K562 (cell line): ENCODE measurements around the gene GTF3C4. TPM values are rescaled to one million over a fixed set of nuclear protein-coding genes. Genes with fewer than 3 reads are reported as not detected.

Source experiments
- ATAC-seq: fragments of 200-7000 bp; cut with Tn5 transposase; 3 replicates; pipeline ENCODE4 v1.9.1; 2020; ENCODE audit warnings: moderate library complexity
- Bru-seq: library from RNA; stranded (reverse); fragments of 400-500 nt; gene quantifications from one replicate; lab custom pipeline; 2021; lab: Mats Ljungman, UMichigan
- BruChase-seq, 2 experiments: library from RNA; stranded (reverse); fragments of 400-500 nt; gene quantifications; one replicate each; lab custom pipeline; 2021; lab: Mats Ljungman, UMichigan
- BruUV-seq: library from RNA; stranded (reverse); fragments of 400-500 nt; replicated peaks from 2 replicates; lab custom pipeline; 2021; lab: Mats Ljungman, UMichigan
- CTCF ChIA-PET: fragments of 300-600 bp; formaldehyde crosslinking; extraction: SDS; loops from one replicate; lab custom pipeline; 2021; ENCODE audit warnings: low intra/inter-chr PET ratio; lab: Yijun Ruan, JAX
- POLR2A ChIA-PET: fragments of 300-600, 350-650 bp; sonication (Branson Sonifier 250); formaldehyde crosslinking; extraction: SDS; loops from one replicate; lab custom pipeline; 2021; ENCODE audit warnings: antibody characterized with exemption, inconsistent platforms; lab: Yijun Ruan, JAX
- DNase-seq, 4 experiments: peaks; one replicate each; pipeline versions ENCODE4 v3.0.0 to v3.0.0-alpha.2; 2011 to 2018; ENCODE audit warnings: low spot score in 3 of 4, mixed read lengths in 3 of 4; ENCODE audit errors: extremely low read depth in 1 of 4
- FAIRE-seq: peaks from 2 replicates; lab custom pipeline; 2011; peaks lifted over from hg19 to GRCh38; lab: Jason Lieb, UNC
- H2AFZ ChIP-seq: 2 replicates; pipeline ENCODE4 v1.6.0; 2011; ENCODE audit warnings: low read depth, low read length, control low read depth, inconsistent platforms
- H3K27ac ChIP-seq: fragments of 200-600 bp; 3 replicates; pipeline ENCODE4 v1.8.0; 2011; ENCODE audit warnings: low read depth, mild to moderate bottlenecking, control low read depth, inconsistent platforms, low read length, moderate library complexity, mixed read lengths; ENCODE audit errors: extremely low read depth
- H3K27me3 ChIP-seq, 2 experiments: fragments of 300-600 bp in 1 of 2; 2 replicates in 1 of 2; 3 replicates in 1 of 2; pipeline versions ENCODE4 v1.6.0 to v1.8.0; 2011; ENCODE audit warnings: inconsistent platforms in 2 of 2, low read length in 2 of 2, mild to moderate bottlenecking in 1 of 2, mixed read lengths in 1 of 2, moderate library complexity in 1 of 2; ENCODE audit not compliant: control insufficient read depth in 2 of 2, insufficient read depth in 2 of 2
- H3K36me3 ChIP-seq: fragments of 300-600 bp; 3 replicates; pipeline ENCODE4 v1.8.0; 2011; ENCODE audit warnings: mild to moderate bottlenecking, low read length, inconsistent platforms; ENCODE audit not compliant: control insufficient read depth, insufficient read depth
- H3K4me1 ChIP-seq, 2 experiments: fragments of 200-600 bp in 1 of 2; replicated peaks in 1 of 2; 2 replicates in 1 of 2; 3 replicates in 1 of 2; pipeline versions ENCODE4 v1.5.1 to v1.8.0; 2011; ENCODE audit warnings: inconsistent platforms in 2 of 2, low read length in 2 of 2, mild to moderate bottlenecking in 1 of 2, mixed read lengths in 1 of 2, moderate library complexity in 1 of 2; ENCODE audit not compliant: control insufficient read depth in 2 of 2, insufficient read depth in 2 of 2
- H3K4me2 ChIP-seq: 2 replicates; pipeline ENCODE4 v1.6.1; 2011; ENCODE audit warnings: low read length, control low read depth, inconsistent platforms, mixed read lengths; ENCODE audit not compliant: insufficient read depth
- H3K4me3 ChIP-seq: fragments of 200-600 bp; sonication (generic), shearing (Covaris generic); 2 replicates; pipeline ENCODE4 v1.5.1; 2016; ENCODE audit warnings: control low read depth, inconsistent platforms
- H3K79me2 ChIP-seq: fragments of 200-600 bp; 3 replicates; pipeline ENCODE4 v1.8.0; 2011; ENCODE audit warnings: low read length, inconsistent platforms; ENCODE audit not compliant: control insufficient read depth, insufficient read depth
- H3K9ac ChIP-seq, 2 experiments: 2 replicates each; pipeline versions ENCODE4 v1.6.0 to v1.6.1; 2011; ENCODE audit warnings: low read depth in 2 of 2, low read length in 2 of 2, control low read depth in 1 of 2, inconsistent platforms in 1 of 2, mild to moderate bottlenecking in 1 of 2, mixed read lengths in 1 of 2; ENCODE audit not compliant: insufficient read depth in 1 of 2
- H3K9me1 ChIP-seq: one replicate; pipeline ENCODE4 v1.6.0; 2011; ENCODE audit warnings: inconsistent platforms, mild to moderate bottlenecking, low read length, moderate library complexity; ENCODE audit not compliant: control insufficient read depth, insufficient read depth
- H3K9me3 ChIP-seq: replicated peaks from 2 replicates; pipeline ENCODE4 v1.5.1; 2011; ENCODE audit warnings: low read depth, low read length, inconsistent platforms; ENCODE audit not compliant: control insufficient read depth, insufficient read depth
- H4K20me1 ChIP-seq: replicated peaks from 2 replicates; pipeline ENCODE4 v1.6.1; 2011; ENCODE audit warnings: low read length, inconsistent platforms, mixed read lengths; ENCODE audit not compliant: control insufficient read depth, insufficient read depth
- CHD1 ChIP-seq: fragments of 200-600 bp; sonication (generic); IDR thresholded peaks from one replicate; pipeline ENCODE4 v1.6.1; 2012; ENCODE audit warnings: mild to moderate bottlenecking, moderate library complexity, low read length, inconsistent platforms
- CHD4 ChIP-seq: fragments of 200-600 bp; sonication (generic); IDR thresholded peaks from 3 replicates; pipeline ENCODE4 v1.6.1; 2012; ENCODE audit warnings: low read depth, mild to moderate bottlenecking, mixed read lengths, low read length, inconsistent platforms; ENCODE audit not compliant: insufficient read depth, insufficient replicate concordance, poor library complexity, severe bottlenecking
- EP300 ChIP-seq: IDR thresholded peaks from 2 replicates; pipeline ENCODE4 v1.6.1; 2012; ENCODE audit warnings: low read length, improper control_type of control experiment
- HNRNPL ChIP-seq: fragments of 200-400 bp; formaldehyde crosslinking; IDR thresholded peaks from 2 replicates; pipeline ENCODE4 v1.6.1; 2017; ENCODE audit warnings: low read depth, mild to moderate bottlenecking, low read length
- MBD2 ChIP-seq: sonication (generic); IDR thresholded peaks from 2 replicates; pipeline ENCODE4 v1.6.1; 2016; ENCODE audit warnings: low read depth, borderline replicate concordance
- MCM5 ChIP-seq: fragments of 450-650 bp; IDR thresholded peaks from 2 replicates; pipeline ENCODE4 v1.6.1; 2016; ENCODE audit warnings: low read depth
- NCOA1 ChIP-seq: fragments of 450-650 bp; IDR thresholded peaks from 2 replicates; pipeline ENCODE4 v1.6.1; 2016; ENCODE audit warnings: low read depth
- NCOA2 ChIP-seq, 2 experiments: fragments of 450-650 bp; IDR thresholded peaks; 2 replicates each; pipeline ENCODE4 v1.6.1; 2018; ENCODE audit warnings: mild to moderate bottlenecking in 2 of 2, moderate library complexity in 1 of 2; ENCODE audit not compliant: partially characterized antibody in 2 of 2
- THAP7 ChIP-seq: fragments of 250-450 bp; sonication (Bioruptor Pico); IDR thresholded peaks from 2 replicates; pipeline ENCODE4 v1.5.0; 2021
- TRIM24 ChIP-seq, 2 experiments: fragments of 450-650 bp; IDR thresholded peaks; 2 replicates each; pipeline ENCODE4 v1.6.1; 2016
- TSHZ1 ChIP-seq: fragments of 250-450 bp; sonication (Bioruptor Pico); IDR thresholded peaks from 2 replicates; pipeline ENCODE4 v1.4.0; 2020; ENCODE audit warnings: mild to moderate bottlenecking, moderate library complexity
- WGBS: fragments of 100-300 bp; shearing (Covaris generic); methylation state at CpG from one replicate; pipeline ENCODE4 v1.1.6; 2016; ENCODE audit warnings: low coverage, mixed read lengths; ENCODE audit not compliant: insufficient coverage; ENCODE audit errors: missing lambda C conversion rate; 5-methylcytosine and 5-hydroxymethylcytosine counted together
- in situ Hi-C: fragments of 300-500 bp; cut with MboI; formaldehyde crosslinking; loops from 4 replicates; pipeline ENCODE4 v1.15.0; 2018; ENCODE audit warnings: inconsistent platforms, mixed read lengths
- intact Hi-C: fragments of 100-400 bp; cut with micrococcal nuclease; formaldehyde crosslinking; loops from 2 replicates; pipeline ENCODE4 v1.14.2; 2022
- long read RNA-seq, 3 experiments: library from polyadenylated mRNA in 2 of 3; library from RNA in 1 of 3; unstranded in 2 of 3; stranded (forward) in 1 of 3; transcript quantifications; one replicate each; pipeline ENCODE4 v2.0.0, GENCODE V29; 2019 to 2022
- polyA minus RNA-seq, 3 experiments: library from RNA; depleted of rRNA, polyadenylated mRNA; stranded (reverse); fragments of >200 nt; gene quantifications; 2 replicates each; pipeline ENCODE4 v1.2.3, GENCODE V29; 2011
- polyA plus RNA-seq, 8 experiments: library from polyadenylated mRNA; depleted of rRNA in 4 of 8; stranded (reverse) in 5 of 8; unstranded in 3 of 8; fragments of >200 nt; fragmentation: Nextera tagmentation in 2 of 8; fragmentation: Illumina TruSeq in 1 of 8; extraction: Ambion mirVana in 2 of 8; extraction: Trizol in 1 of 8; gene quantifications; 2 replicates each; pipeline versions ENCODE4 v1.2.1 to v1.2.3, GENCODE V29; 2011 to 2014; ENCODE audit warnings: inconsistent platforms in 1 of 8, missing spikeins in 1 of 8
- total RNA-seq, 7 experiments: library from RNA; depleted of rRNA in 6 of 7; stranded (reverse); fragments of >200 nt in 6 of 7; fragmentation: Illumina TruSeq in 2 of 7; extraction: Trizol in 2 of 7; gene quantifications; 2 replicates each; pipeline versions ENCODE4 v1.2.1 to v1.2.3, GENCODE V29; 2011 to 2021; ENCODE audit warnings: low replicate concordance in 1 of 7

GTF3C4 gene
- 9.6 and 14.4 TPM in 2 replicates for total RNA-seq (2011; cell fraction: chromatin; rRNA removed; ENCODE audit: low replicate concordance)
- 6.2 and 7.0 TPM in 2 replicates for total RNA-seq (2011; cell fraction: nucleolus; rRNA removed)
- total RNA-seq (2011; cell fraction: nucleoplasm; rRNA removed), result 9.5 and 16.4 TPM in 2 replicates
- 12.2 and 14.7 TPM in 2 replicates for total RNA-seq (2014; rRNA removed)
- total RNA-seq (2014; rRNA removed; fragmentation: Illumina TruSeq; extraction: Trizol), result 15.0 and 15.6 TPM in 2 replicates
- total RNA-seq (2015; rRNA removed; fragmentation: Illumina TruSeq; extraction: Trizol), result 14.5 and 15.8 TPM in 2 replicates
- total RNA-seq (2021), result 20.0 and 20.3 TPM in 2 replicates
- polyA plus RNA-seq (2011; rRNA removed), result 5.8 and 8.2 TPM in 2 replicates
- 5.0 and 5.4 TPM in 2 replicates for polyA plus RNA-seq (2011; cell fraction: cytosol; rRNA removed)
- polyA plus RNA-seq (2011; cell fraction: nucleus; rRNA removed), result 2.9 and 5.4 TPM in 2 replicates
- polyA plus RNA-seq (2012), result 7.8 and 11.5 TPM in 2 replicates
- 16.0 and 17.2 TPM in 2 replicates for polyA plus RNA-seq (2014; fragmentation: Illumina TruSeq; extraction: Trizol)
- polyA plus RNA-seq (2014; fragmentation: Nextera tagmentation; extraction: Ambion mirVana), result 1 to 10 TPM; 3.9 to 5.8 TPM
- 8.7 and 8.8 TPM in 2 replicates for polyA plus RNA-seq (2014; rRNA removed)
- 12.4 and 14.0 TPM in 2 replicates for polyA minus RNA-seq (2011; rRNA and poly(A)+ RNA removed)
- 10.8 and 11.4 TPM in 2 replicates for polyA minus RNA-seq (2011; cell fraction: cytosol; rRNA and poly(A)+ RNA removed)
- polyA minus RNA-seq (2011; cell fraction: nucleus; rRNA and poly(A)+ RNA removed), result 6.1 and 6.8 TPM in 2 replicates
- percentile 91 among the genes with signal in this experiment for Bru-seq, nascent RNA
- percentile 91 among the genes with signal in this experiment for BruChase-seq, experiment 1, labeled RNA remaining after a 2-hour chase
- BruChase-seq, experiment 2, labeled RNA remaining after a 6-hour chase, result percentile 92 among the genes with signal in this experiment
- long read RNA-seq, experiment 1, full-length matches to known transcripts, result 105 of 161 reads
- long read RNA-seq, experiment 1, partial matches to known transcripts, result 34 of 161 reads
- long read RNA-seq, experiment 1, other reads (novel, unspliced or antisense), result 22 of 161 reads
- long read RNA-seq, experiment 2, full-length matches to known transcripts, result 13 of 58 reads
- long read RNA-seq, experiment 2, partial matches to known transcripts, result 3 of 58 reads
- long read RNA-seq, experiment 2, other reads (novel, unspliced or antisense), result 42 of 58 reads
- long read RNA-seq, experiment 3, partial matches to known transcripts, result 9 of 12 reads
- long read RNA-seq, experiment 3, other reads (novel, unspliced or antisense), result 3 of 12 reads

- Histone ChIP-seq H3K4me2 (peak within 1 kb of the TSS; percentile 98), H3K4me3 (peak within 1 kb of the TSS; percentile 98), H3K9ac (peak within 1 kb of the TSS; percentile 94 to 99), H3K9me1 (no peaks in the 10 kb centered on the region), H3K27me3 (no peaks in the 10 kb centered on the region), H3K27ac (peak within 1 kb of the TSS; percentile 99), H4K20me1 (no peaks in the 10 kb centered on the region), H3K36me3 (peaks cover 51% of the 10 kb centered on the region), H3K4me1 (peaks cover 3 to 22% of the 10 kb centered on the region in 2 experiments; a peak in 4 of 5 replicates), H3K79me2 (peaks cover 92% of the 10 kb centered on the region), H2AFZ (peak within 1 kb of the TSS; percentile 100), H3K9me3 (peaks cover 12% of the 10 kb centered on the region)
- no TSS peak for BruUV-seq
- ChIA-PET CTCF (no interaction called here), POLR2A (interaction anchor here (0.6 to 2.2 kb wide), 12 partner anchors 8 to 831 kb away, joined by 3 to 11 read pairs (median 6); no protein-coding TSS in a partner anchor)
- under 1% methylated on average over 44 of the region's 82 CpGs for WGBS
- intact Hi-C loops, result no loop called here
- FAIRE-seq, result no peak
- in situ Hi-C loops, result no loop called here
- peak; percentile 45 to 91 (median 88) for DNase-seq
- peak; percentile 77 for ATAC-seq
- TF ChIP-seq THAP7 (CRISPR knock-in tag), result no peak
- no peak for TF ChIP-seq TSHZ1
- TF ChIP-seq CHD4, result no peak
- TF ChIP-seq MCM5, result no peak
- no peak for TF ChIP-seq NCOA2 (IDR thresholded peaks at IDR 0.05; ENCODE audit: partially characterized antibody in 2 of 2)
- no peak for TF ChIP-seq HNRNPL
- peak; percentile 31; the same call in 1 of the 2 replicates for TF ChIP-seq EP300
- TF ChIP-seq NCOA1, result no peak
- TF ChIP-seq CHD1, result peak; percentile 89
- no peak for TF ChIP-seq TRIM24 (IDR thresholded peaks at IDR 0.05)
- no peak for TF ChIP-seq MBD2
Observed at GRCh38 chr9:132670457-132671391, at the start of gene GTF3C4. Gene GTF3C4, plus strand, starts transcription at chr9:132670464. Its CDS starts 135 bp downstream, at chr9:132670599.
